ENCODE results near the gene CLRN2.

GRCh38 chr4:17492058-17492741 lies 22.8 kb upstream of the CLRN2 start:
- TF ChIP-seq CTCF (conservative IDR thresholded peaks at IDR 0.05) (no peak), ZFX (IDR thresholded peaks at IDR 0.05) (no peak)

All from C4-2B (cell line).